GM18873 (cell line): ENCODE data around the gene OXCT1.
"Not testable (repeated sequence)": the region's sequence is repeated elsewhere in the genome, so short reads cannot be mapped to it uniquely, and the experiment has no call there.

ENCODE experiments used
- ATAC-seq: cut with Tn5 transposase; IDR thresholded peaks from one replicate; pipeline ENCODE4 v1.9.1; 2021; ENCODE audit warnings: mild to moderate bottlenecking, moderate library complexity, moderate number of reproducible peaks; ENCODE audit not compliant: unreplicated experiment, low FRiP score

The OXCT1 gene

DNA sequence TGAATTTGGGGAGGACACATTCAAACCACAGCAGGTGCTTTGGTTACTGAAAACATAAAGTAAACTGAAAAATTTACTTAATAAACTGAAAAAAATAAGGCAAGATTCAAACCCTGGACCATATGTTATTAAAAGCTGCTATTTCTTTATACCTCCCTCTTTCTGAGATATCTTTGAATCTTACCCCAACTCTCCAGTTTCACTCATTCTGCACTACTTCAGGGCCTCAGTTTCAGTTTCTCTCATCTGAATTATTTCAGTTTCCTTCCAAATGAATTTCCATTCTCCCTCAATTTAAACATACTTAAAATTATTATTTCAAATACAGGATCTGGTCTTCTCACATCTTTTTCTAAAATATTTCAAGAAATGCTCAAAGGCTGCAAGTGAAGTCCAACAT is 4.9 kb upstream of the OXCT1 start:
- no peak for ATAC-seq

DNA sequence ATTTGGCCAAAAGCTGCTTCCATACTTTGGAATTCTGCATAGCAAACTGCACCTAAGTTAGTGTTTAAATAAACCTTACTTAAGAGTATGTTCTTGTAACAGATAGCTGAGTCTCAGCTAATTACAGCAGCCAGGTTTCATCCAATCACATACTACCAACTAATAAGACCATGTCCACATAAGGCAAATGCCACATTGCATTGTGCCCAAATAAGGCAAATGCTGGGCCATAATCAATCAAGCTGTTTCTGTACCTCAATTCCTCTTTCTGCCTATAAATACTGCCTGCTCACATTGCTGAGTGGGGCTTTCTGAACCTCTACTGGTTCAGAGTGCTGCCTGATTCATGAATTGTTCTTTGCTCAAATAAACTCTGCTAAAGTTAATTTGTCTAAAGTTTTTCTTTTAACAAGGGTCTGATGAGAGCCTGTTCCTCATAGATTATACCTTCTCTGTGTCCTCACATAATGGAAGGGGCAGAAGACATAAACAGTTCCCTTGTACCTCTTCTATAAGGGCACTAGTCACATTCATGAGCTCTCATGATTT is 4.4 kb upstream of the OXCT1 start:
- no peak for ATAC-seq

DNA sequence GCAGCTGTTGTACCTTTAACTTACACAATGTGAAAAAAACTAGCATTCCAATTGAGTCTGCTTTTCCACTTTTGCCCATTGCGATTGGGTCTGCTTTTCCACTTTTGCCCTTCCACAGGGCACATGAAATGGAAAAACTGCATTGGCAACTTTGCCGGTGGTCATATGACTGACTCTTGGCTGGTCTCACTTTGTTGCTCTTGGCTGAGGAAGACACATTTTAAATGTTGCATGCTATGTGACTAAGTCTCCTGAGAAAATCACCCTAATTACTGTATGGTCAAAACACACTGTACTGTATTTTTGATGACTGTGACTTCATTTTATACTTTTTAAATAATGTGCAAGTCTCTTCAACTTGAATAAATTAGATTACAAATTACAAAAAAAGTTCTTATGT is 1.6 kb upstream of the OXCT1 start:
- ATAC-seq, result no peak

DNA sequence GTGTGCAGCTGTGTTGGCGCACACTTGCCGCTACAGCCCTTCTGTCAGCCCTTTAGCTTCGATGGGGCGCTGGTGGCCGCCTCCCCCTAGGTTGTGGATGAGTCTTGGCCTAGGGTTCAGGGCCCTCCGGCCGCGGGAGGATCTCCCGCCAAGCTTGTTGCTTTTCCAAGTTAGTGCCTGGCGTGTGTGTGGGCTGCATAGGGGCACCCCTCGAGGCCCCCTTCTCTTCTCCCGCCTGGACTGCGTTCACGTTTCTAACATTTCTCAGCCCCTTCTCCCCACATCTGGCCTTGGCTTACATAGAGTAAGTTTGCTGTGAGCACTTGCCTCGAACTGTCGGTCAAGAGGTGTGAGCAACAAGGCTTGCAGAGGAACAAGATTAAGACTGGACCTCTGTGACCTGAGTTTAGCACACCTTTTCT is 413 bp upstream of the OXCT1 start:
- no peak for ATAC-seq

DNA sequence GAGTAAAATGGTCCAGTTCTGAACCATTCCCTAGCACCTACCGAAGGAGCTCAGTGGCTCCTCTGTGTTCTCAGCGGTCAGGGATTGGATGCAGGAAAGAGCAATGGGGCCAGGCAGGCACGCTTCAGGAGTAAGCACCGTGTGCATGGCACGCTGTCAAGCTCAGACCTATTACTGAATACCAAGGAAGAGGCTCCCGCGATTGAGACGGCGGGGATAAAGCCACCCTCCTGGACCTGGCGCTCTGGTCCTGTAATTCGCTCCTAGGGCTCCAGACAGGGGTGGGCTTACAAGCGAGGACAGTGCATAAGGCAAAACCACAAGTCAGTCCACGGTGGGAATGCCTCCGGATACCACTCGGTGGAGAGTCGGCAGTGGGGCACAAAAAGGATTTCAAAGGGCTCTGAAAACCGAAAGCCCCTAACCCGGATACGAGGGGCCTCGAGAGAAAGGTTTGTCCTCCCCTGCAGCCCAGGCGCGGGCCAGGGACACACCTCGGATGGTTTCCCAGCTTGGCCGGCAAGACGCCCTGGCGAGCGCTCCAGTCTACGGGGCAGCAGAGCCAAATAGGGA is 988 bp downstream of the OXCT1 start:
- ATAC-seq, result no peak

DNA sequence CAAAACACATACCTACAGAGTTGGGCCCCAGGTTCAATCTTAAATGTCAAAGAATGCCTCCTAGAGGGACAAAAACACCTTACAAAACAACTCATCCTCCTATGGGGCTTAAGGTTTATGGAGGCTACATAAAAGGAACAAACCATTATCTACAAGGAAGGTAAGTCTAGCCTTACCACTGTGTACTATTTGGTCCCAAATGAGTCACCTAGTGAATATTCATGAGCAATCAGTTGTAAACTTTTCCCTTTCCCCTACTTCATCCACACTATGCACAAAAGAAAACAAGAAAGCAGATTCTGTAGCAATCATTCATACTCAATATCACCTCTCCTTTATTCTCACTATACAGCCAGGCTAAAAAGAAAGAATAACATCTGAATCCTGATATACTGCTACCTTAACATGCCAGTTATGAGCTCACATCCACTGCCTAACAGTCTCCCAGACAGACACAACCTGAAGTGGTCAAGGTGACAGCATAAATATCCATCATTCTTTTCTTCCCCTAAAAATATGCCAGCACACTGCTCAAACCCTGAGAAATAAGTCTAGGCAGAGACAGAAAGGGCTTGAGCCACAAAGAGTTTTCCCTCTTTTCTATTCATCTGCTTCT is 6.2 kb downstream of the OXCT1 start:
- ATAC-seq, result no peak

DNA sequence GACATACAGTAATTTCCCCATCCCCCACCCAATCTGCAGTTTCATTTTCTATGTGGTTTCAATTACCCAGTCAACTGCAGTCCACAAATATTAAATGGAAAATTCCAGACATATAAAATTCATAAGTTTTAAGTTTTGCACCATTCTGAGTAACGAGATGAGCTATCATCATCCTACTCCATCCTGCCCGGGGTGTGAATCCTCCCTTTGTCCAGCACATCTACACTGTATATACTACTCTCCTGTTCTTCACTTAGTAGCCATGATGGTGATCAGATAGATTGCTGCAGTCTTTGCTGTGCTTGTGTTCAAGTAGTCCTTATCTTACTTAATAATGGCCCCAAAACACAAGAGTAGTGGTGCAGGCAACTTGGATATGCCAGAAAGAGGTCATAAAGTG is 11.3 kb downstream of the OXCT1 start:
- no peak for ATAC-seq

DNA sequence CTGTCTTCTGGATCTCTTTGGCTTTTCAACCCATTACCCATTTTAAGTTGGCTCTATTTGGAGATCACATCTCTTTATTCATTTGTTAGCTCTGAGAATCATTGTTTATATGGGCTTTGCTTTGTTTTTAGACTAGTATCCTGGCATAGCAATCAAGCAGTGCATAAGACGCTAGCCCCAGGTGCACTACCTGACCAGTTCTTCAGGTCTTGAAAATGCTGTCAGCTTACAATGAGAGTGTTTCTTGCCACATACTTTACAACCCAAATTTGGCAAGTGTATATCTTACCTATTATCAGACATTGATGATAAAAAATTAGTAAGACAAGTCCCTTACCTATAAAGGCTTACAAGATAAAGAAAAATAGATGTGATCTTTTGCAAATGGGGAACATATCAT is 12.2 kb downstream of the OXCT1 start:
- ATAC-seq, result no peak

DNA sequence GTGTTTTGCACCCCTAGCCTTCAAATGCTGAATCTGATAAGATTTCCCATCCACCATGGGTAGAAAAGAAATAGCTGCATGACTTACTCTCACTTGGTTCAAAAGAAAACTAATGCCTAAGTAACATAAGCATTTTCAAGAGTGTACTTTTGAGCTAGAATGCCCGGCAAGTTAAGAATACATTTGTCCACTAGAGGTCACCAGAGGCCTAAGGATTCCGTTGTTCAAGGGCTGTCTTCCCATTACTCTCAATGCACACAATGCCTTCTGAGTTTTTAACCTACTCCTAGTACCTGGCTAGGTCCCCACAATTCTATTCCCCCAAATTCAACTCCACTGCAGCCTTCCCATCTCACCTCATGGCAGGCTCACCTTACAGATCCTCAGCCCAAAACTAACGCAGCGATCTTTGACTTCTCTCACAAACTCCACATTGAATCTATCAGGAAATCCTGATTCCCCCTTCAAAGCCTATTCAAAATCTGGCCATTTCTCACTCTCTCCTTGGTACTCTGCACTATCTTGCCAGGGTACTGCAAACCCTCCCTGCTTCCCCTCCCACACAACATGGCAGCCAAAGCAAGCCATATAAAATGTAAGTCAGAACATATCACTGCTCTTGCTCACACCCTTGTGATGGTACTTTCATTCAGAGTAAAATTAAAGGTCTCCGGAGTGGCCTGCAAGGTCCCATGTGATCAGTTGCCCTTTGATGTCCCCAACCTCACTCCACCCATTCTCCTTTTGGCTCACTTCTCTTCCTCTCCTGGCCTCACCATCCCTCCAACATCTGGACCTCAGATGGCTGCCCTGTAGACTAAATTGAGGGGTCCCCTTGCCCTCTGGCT is 13.4 kb downstream of the OXCT1 start:
- peak; percentile 88 for ATAC-seq

DNA sequence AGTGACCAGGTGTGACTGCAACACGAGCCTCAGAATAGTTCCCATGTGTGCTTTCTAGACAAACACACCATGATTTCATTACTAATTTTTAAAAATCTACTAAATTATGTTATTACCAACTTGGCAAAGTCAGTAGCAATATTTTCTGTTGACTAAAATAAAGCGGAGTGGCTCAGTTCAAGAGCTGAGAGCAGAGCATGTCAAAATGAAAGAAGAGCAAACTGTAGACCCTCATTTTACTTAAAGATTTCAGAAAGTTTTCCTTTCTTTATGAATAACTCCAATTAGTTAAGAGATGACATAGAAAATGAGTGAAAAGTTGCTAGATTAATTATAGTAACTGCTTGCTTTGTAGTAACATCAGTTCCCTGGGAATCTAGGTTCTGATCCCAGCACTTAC is 17.9 kb downstream of the OXCT1 start:
- ATAC-seq, result no peak

DNA sequence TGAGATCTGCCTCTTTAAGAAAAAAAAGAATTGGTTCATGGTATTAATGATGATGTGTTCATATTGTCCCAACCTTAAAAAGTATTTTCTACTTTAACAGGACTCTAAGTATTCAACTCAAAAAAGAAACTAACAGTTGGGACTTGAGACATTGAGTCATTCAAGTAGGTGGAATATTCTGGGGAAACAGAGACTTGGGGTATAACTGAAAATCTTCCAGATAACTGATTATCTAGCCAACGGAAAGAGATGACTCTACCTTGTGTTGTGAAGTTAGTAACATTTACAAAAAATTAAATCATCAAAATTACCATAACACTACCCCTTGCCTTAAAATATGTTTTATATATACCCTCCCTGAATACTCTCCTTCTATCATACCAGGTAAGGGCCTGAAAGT is 19.1 kb downstream of the OXCT1 start:
- ATAC-seq, result no peak

DNA sequence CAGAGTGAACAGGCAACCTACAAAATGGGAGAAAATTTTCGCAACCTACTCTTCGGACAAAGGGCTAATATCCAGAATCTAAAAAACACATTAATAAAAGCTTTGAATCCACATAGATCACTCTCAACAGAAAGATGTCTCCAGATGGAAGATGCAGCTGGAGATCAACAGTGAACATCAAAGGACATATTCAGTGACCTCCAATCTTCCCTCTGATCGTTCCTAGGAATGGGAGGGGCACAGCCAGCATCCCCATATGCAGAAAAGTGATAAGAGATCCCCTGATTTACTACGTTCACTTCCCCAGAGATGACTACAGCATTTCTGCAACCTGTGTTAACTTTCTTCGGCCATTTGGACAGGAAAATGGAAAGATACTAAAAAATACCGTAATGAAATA is 21.2 kb downstream of the OXCT1 start:
- no peak for ATAC-seq

DNA sequence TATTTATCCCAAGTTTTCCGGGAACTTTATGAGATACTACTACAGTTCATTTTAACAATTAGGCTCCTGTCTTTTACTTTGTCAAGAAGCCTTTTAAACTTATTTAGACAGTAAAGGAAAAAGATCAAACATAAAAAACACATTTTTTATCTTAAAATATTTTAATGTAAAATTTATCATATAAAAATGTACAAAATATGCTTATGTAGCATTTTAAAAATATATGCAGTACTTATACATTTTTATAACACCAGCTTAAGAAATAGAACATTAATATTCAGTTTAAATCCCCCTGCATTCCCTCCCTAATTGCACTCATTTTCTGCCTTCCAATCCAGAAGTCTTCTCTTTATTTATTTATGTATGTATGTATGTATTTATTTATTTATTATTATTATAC is 24.5 kb downstream of the OXCT1 start:
- ATAC-seq, result not testable (repeated sequence)

DNA sequence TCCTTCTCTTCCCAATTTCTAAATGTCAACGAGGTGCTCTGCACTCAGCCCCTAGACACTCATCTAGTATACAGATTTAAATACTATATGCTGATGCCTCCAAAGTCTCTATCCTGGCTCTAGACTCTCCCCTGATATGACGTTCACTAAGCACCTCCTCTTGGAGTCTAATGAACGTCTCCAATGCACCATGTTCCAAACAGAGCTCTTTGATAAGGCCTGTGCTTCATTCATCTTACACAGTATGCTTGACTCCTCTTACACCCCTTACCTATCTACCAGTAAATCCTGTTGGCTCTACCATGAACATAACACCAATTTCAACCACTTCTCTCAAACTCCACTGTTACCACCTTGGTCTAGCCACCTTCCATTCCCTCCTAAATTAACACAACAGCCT is 25.7 kb downstream of the OXCT1 start:
- no peak for ATAC-seq

DNA sequence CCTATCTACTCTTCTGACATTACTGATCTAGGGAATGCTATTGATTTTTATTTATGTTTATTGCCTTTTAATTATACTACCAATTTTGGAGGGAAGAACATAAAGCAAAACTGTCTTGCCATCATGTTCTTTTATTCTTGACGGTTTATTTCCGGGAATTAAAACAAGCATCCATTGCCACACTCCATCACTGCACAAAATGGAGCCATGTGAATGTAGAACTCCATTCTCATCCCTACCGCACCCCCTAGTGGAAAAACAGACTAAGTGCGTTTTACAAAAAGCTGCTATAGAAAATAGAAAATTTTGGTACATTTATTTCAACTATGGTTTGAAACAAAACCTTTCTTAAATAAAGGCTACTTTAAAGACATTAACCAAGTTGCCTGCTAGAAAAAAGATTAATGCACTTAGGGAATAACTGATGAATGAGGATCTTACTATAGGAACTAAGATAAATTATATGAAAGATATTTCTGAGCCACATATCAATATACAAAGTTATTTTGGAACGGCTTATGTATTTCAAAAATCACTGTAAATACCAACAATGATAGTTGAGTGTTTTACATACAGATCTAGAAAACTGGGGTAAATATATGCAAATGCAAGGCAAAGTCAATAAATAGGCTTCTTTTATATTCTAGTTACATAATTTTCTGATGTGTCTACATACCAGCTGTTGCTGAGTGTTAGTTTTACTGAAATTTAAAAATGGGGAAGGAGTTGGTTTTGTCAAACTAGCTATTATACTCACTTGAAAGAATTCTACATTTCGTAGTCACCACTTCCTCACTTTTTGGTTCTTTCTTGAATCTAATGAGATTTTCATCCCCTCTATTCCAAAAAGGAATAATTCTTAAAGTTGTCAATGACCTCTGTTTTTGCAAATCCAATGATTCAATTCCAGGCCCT is 26.5 kb downstream of the OXCT1 start:
- peak; percentile 39 for ATAC-seq

DNA sequence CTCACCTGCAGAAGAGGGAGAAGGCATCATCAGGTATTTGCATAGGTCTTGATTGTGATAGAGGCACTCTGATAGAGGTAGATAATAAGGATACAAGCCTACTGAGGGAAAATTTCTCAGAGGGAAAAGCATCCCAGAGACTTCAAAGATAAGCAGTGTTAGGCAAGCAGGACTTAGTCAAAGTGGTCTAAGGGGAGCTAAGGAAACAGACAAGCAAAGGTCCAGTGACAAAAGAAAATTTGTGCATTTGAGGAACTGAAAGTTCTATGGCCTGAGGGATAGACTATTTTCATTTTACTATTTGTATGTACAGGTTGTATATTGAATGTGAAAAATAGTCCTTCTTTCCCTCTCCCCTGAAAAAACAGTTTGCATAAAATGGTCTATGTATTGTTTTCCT is 27.4 kb downstream of the OXCT1 start:
- peak; percentile 90 for ATAC-seq

DNA sequence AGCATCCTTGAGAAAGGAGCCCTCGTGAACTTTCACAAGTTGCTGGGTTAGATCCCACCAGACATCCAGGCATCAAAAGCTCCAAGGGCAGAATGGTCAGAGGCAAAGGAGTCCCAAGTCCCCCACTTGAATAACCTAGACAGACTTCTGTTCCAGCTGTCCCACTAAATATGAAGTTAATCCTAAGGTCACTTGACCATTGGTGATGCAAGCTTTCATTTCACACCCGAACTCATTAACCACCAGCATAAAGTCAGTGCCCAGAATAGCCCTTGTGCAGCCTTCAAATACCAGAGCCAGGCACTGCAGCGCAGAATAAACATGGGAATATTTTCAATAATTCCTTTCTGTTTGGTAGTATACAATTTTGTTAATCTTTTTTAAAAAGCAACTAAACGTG is 28.9 kb downstream of the OXCT1 start:
- ATAC-seq, result no peak

DNA sequence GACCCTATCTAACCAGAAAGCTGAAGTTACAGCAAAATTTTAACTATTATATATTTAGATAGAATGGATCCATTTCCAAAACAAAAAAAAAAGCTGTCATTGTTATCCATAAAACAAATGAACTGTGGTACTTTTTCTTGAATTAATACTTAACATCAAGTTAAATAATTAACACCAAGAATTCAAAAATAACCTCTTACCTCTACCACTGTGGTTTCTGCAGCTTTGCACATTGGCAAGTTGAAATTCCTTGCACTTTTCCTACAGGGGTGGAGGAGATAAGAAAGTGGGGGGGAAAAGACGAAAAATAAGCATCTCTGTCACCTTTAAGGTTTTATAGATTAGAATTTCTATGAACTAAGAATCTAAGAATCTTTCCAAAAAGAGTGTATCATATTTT is 30.0 kb downstream of the OXCT1 start:
- ATAC-seq, result no peak

DNA sequence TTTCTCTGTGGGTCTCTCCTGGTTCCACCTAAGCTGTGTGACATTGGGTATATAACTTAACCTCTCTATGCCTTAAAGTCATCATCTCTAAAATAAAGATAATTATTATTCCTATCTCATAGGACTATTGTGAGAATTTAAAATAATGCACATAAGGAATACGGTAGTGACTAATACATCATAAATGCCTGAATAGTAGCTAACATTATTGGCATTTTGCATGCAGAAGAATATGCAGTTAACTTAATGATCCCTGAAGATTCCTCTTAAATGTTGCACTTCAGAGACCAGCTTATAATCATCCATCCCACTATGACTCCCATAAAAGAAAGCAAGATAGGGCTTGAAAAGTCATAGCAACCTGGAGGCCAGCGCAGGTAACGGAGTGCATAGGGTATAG is 32.4 kb downstream of the OXCT1 start:
- no peak for ATAC-seq

DNA sequence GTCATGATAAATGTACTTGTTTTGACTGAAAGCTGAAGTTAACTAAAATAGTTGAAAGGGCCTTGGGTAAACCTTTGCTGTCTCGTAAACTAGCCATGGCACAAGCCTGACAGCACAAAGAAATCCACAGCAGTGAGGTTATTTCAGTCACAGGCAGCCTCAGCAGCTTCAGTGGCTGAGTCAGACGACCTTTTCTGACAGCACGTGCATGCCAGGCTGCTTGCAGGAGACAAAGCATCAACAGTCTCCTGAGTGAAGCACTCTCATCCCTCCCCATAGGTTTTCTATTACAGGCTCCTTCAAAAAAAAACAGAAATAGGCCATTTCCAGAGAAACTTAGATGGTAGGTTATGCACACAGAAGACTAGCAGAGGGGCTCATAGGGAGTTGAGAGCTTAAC is 34.6 kb downstream of the OXCT1 start:
- ATAC-seq, result no peak

DNA sequence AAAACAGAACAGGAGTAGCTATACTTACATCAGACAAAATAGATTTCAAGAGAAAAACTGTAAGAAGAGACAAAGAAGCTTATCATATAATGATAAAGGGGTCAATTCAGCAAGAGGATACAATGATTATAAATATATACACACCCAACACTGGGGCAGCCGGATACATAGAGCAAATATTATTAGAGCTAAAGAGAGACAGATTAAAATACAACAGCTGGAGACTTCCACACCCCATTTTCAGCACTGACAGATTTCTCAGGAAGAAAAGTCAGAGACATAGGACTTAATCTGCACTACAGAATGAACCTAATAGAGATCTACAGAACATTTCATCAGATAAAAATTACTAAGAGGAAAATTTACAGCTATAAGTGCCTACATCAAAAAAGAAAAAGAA is 35.7 kb downstream of the OXCT1 start:
- no peak for ATAC-seq
